Left renal pelvis (tissue), 4 donors: ENCODE results near the gene RNF40. TPM values are rescaled to one million over a fixed set of nuclear protein-coding genes. Genes with fewer than 3 reads are reported as not detected.

Experiments used
- DNase-seq, 4 donors: peaks; one replicate each; pipeline ENCODE4 v3.0.0-alpha.2; 2013; ENCODE audit warnings: low read depth in 4 of 4, low spot score in 3 of 4
- polyA plus RNA-seq, 4 donors: library from polyadenylated mRNA; unstranded; fragments of 120-200 nt; gene quantifications; one replicate each; pipeline ENCODE4 v1.2.1, GENCODE V29; 2013; ENCODE audit not compliant: insufficient read length in 4 of 4

The RNF40 gene
- polyA plus RNA-seq: 100 to 1,000 TPM; 108 to 129 (median 121) TPM

DNA sequence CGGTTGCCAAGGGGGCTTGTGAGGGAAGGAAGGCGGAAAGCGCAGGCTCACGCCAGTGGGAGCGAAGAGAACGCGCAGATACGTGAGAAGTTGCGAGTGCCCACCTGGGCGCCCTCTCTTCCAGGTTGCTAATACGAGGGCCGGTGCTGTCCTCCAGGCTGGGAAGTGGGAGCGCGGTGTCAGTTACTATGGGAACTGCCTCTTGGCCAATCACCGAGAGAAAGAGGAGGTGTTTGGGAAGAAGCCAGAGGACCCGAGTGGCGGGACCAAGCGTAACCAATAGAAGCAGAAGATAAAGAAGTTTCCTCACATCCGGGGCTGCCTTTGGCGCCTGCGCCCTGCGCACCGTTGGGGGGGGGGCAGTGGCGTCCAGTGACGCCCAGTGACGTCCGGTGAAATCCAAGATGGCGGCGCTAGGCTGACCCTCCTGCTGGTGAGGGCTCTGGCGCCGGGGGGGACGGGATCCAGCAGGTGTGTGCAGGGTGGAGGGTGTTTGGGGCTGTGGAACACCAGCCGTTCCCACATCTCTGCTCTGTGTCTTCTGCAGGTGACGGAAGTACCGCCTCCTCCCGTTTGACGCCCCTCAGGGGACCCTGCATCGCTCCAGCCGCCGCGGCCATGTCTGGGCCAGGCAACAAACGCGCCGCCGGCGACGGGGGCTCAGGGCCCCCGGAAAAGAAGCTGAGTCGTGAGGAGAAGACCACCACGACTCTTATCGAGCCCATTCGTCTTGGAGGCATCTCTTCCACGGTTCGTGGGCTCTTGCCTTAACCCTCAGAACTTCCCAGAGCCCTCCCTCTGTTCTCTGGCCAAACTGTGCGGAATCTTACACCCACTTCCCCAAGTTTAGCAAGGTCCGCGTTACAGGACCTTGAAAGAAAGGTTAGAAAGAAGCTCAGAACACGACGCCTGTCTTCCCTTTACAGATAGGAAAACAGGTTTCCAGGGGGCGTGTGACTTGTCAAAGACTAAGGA lies at the start of gene RNF40, which contains the start of gene CFAP119:
RNF40 (plus strand) TSS at position 395 of the 975 bp plus-strand sequence; CDS start at position 619, 224 bp downstream.
CFAP119 (minus strand) TSS at position 135 of the 975 bp plus-strand sequence. CDS start 314 bp downstream, outside the sequence.
- peak; percentile 95 to 98 (median 96) for DNase-seq

DNA sequence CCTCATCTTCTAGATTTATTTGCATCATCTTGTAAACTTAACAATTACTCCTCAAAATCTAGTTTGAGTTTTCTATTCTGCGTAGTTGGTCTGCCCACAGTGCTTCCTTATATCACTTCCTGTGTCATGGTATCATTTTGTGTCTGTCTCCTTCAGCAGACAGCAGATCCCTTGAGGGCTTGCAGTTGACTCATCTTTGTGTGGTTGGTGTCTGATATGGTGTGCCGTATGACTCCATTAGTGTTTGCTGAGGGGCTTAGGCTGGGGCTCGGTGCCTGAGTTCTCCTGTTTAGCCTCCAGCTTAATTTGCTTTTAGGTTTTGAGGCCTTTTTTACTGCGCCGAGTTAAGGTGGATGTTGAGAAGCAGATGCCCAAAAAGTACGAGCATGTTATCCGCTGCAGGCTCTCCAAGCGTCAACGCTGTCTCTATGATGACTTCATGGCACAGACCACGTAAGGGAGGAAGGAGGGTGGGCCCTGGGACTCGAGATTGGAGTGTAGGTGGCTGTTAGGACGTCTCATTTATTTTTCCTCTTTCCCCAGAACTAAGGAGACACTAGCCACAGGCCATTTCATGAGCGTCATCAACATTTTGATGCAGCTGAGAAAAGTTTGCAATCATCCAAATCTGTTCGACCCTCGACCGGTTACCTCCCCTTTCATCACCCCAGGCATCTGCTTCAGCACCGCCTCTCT lies 46.2 kb upstream of the RNF40 start:
- DNase-seq: no peak

GRCh38 chr16:30720086-30720485 lies 42.0 kb upstream of the RNF40 start:
- DNase-seq: no peak

GRCh38 chr16:30720694-30721093 lies 41.4 kb upstream of the RNF40 start:
- no peak for DNase-seq

- DNase-seq: no peak
Measured at GRCh38 chr16:30721167-30721566, 41.0 kb upstream of the RNF40 start.

- DNase-seq: no peak
Measured at GRCh38 chr16:30721606-30722005, 40.5 kb upstream of the RNF40 start.

- DNase-seq: no peak
Measured at GRCh38 chr16:30722443-30722842, 39.7 kb upstream of the RNF40 start.

GRCh38 chr16:30722916-30723315 lies 39.2 kb upstream of the RNF40 start:
- no peak for DNase-seq

GRCh38 chr16:30723725-30724355 lies 38.3 kb upstream of the RNF40 start:
- DNase-seq: no peak

DNA sequence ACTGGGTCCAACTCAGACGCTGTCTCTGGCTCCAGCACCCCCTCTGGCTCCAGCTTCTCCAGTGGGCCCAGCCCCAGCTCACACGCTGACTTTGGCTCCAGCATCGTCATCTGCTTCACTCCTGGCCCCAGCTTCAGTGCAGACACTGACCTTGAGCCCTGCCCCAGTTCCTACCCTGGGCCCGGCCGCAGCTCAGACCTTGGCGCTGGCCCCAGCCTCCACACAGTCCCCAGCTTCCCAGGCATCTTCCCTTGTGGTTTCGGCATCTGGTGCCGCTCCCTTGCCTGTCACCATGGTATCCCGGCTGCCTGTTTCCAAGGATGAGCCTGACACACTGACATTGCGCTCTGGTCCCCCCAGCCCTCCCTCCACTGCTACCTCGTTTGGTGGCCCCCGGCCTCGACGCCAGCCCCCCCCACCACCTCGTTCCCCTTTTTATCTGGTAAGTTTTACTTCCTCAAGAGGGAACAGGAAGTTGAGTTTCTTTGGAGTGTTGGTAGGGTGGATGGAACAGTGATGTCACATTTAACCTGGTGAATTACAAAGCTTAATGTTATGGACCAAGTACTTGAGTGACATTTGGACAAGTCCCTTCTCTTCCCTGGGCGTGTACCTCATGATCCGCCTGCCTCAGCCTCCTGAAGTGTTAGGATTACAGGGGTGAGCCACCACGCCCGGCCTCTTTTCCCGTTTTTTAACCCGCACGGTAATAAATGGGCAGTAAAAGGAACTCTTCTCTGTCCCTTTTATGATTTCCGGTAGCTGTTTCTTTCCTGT lies 37.3 kb upstream of the RNF40 start:
- no peak for DNase-seq

DNA sequence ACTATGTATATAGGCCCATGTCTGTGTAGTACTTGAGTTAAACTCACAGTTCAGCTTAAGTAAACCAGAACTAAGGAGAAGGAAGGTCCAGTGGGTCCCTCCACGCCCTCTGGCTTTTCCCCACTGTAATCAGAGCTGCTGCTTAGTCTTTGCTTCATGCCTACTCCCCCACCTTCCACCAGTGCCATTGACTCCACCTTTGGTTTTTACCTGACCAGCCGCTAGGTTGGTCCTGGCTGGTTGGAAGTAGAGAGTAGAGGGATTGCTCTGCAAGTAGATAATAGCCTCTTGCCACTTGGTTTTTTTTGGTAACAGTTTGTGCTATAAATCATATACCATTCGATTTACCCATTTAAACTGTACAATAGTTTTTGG lies 36.7 kb upstream of the RNF40 start:
- DNase-seq: no peak

DNA sequence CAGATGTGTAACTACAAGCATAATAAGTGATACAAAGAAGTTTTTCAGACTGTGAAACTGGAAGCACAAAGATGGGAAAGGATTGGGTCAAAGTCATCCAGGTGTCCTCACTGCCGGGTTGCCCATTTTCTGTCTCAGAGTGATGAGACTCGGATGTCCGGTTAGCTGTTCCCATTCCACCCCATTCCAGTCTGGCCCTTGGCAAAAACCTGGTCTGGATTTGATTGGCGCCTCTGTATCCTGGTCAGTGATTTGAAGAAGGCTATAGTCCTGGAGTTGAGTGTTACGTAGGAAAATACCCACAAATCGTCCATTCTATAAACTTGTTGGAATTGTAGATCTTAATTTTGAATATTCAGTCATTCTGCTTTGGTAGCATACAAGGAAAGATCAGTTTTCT lies 33.8 kb upstream of the RNF40 start:
- no peak for DNase-seq

DNA sequence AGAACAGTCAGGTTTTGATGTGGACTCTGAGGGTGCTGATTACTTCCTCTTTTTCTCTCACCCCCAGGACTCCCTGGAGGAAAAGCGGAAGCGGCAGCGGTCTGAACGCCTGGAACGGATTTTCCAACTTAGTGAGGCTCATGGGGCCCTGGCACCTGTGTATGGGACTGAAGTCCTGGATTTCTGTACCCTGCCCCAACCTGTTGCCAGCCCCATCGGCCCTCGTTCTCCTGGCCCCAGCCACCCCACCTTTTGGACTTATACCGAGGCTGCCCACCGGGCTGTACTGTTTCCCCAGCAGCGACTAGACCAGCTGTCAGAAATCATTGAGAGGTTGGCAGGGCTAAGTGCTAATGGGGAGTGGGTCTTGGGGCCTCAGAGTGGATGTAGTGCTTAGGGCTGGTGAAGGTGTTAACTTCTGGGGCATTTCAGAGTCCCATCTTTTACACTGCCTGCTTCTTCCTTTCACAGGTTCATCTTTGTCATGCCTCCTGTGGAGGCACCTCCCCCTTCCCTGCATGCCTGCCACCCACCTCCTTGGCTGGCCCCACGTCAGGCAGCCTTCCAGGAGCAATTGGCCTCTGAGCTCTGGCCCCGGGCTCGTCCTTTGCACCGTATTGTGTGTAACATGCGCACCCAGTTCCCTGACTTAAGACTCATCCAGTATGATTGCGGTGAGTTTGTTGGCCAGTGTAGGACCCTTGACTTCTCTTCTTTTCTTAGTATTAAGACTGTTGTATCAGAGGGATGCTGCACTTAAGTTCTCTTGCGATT lies 33.0 kb upstream of the RNF40 start:
- no peak for DNase-seq

DNA sequence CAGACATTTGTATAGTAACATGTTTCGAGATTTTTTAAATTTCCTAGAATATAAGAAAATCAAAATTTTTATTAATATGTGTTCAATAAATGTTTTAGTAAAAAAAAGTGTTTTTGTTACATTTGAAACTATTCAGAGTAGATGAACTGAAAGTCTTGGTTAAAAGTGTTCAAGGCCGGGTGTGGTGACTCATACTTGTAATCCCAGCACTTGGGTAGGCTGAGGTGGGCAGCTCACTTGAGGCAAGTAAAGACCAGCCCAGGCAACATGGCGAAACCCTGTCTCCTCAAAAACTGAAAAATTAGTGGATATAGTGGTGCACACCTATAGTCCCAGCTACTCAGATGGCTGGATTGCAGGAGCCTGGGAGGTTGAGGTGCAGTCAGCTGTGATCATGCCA lies 30.7 kb upstream of the RNF40 start:
- DNase-seq: no peak

DNA sequence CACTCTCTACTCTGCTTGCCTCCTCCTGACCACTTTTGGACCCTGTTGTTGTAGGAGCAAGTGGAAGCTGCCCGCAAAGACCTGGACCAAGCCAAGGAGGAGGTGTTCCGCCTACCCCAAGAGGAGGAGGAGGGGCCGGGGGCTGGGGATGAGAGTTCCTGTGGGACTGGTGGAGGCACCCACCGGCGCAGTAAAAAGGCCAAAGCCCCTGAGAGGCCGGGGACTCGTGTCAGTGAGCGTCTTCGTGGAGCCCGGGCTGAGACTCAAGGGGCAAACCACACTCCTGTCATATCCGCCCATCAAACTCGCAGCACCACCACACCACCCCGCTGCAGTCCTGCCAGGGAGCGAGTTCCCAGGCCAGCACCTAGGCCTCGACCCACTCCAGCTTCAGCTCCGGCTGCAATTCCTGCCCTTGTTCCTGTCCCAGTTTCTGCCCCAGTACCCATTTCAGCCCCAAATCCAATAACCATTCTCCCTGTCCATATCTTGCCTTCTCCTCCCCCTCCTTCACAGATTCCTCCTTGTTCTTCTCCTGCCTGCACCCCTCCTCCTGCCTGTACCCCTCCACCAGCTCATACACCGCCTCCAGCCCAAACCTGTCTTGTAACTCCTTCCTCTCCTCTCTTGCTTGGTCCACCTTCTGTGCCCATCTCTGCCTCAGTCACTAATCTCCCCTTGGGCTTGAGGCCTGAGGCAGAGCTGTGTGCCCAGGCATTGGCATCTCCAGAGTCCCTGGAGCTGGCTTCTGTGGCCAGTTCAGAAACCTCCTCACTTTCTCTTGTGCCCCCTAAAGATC lies 24.9 kb upstream of the RNF40 start:
- DNase-seq: no peak

- DNase-seq: no peak
Measured at GRCh38 chr16:30737794-30738648, 24.1 kb upstream of the RNF40 start.

DNA sequence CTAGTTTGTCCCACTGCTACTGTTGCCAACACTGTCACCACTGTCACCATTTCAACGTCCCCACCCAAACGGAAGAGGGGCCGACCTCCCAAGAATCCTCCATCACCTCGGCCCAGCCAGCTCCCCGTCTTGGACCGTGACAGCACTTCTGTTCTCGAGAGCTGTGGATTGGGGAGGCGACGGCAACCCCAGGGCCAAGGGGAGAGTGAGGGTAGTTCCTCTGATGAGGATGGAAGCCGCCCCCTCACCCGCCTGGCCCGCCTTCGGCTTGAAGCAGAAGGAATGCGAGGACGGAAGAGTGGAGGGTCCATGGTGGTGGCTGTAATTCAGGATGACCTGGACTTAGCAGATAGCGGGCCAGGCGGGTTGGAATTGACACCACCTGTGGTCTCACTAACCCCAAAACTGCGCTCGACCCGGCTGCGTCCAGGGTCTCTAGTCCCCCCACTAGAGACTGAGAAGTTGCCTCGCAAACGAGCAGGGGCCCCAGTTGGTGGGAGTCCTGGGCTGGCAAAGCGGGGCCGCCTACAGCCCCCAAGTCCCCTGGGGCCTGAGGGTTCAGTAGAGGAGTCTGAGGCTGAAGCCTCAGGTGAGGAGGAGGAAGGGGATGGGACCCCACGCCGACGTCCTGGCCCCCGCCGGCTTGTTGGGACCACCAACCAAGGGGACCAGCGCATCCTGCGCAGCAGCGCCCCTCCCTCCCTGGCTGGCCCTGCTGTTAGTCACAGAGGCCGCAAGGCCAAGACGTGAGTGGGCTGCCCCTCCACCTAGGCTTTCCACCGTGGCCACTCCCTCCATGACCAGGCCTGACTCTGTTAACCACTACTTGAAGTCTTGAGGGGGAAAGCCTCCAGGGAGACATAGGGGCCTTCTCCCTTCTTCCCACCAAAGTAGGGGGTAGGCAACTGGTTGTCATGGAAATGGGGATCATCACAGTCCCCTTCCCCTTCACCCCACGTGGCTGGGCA lies 22.9 kb upstream of the RNF40 start:
- DNase-seq: no peak
